Stimulated activated CD8-positive, alpha-beta memory T cell treated with anti-CD3 and anti-CD28 coated beads, Interleukin-4, amount 100 ng/mL, for 1 hour (primary cell): Measurements from ENCODE around the gene HELZ.
"Not testable (repeated sequence)": the region's sequence is repeated elsewhere in the genome, so short reads cannot be mapped to it uniquely, and the experiment has no call there.

Source experiments
- DNase-seq, 2 donors: peaks; one replicate each; pipeline ENCODE4 v3.0.0-alpha.2; 2020; ENCODE audit warnings: low read depth in 2 of 2, low spot score in 1 of 2

The HELZ gene

GRCh38 chr17:67124450-67125148 lies 120.4 kb downstream of the HELZ start:
- DNase-seq, result no peak

GRCh38 chr17:67123699-67124098 lies 121.3 kb downstream of the HELZ start:
- DNase-seq, result no peak

GRCh38 chr17:67121316-67121891 lies 123.6 kb downstream of the HELZ start:
- DNase-seq, result no peak

GRCh38 chr17:67119102-67119501 lies 125.9 kb downstream of the HELZ start:
- no peak for DNase-seq

- no peak for DNase-seq
These were observed 128.9 kb downstream of the HELZ start for GRCh38 chr17:67116045-67116575.

- no peak for DNase-seq
These were observed 129.6 kb downstream of the HELZ start for GRCh38 chr17:67115401-67115800.

- DNase-seq, result no peak
These were observed 131.5 kb downstream of the HELZ start for GRCh38 chr17:67113486-67113885.

GRCh38 chr17:67111808-67112207 lies 133.2 kb downstream of the HELZ start:
- no peak for DNase-seq

- DNase-seq, result no peak
These were observed 133.7 kb downstream of the HELZ start for GRCh38 chr17:67111327-67111726.

GRCh38 chr17:67110619-67111018 lies 134.4 kb downstream of the HELZ start:
- no peak for DNase-seq

- no peak for DNase-seq
These were observed 135.9 kb downstream of the HELZ start for GRCh38 chr17:67109111-67109510.

GRCh38 chr17:67107811-67108775 lies 136.9 kb downstream of the HELZ start:
- DNase-seq, result no peak

GRCh38 chr17:67107171-67107570 lies 137.8 kb downstream of the HELZ start:
- no peak for DNase-seq

- DNase-seq, result no peak
These were observed 139.8 kb downstream of the HELZ start for GRCh38 chr17:67105213-67105612.

GRCh38 chr17:67104641-67105040 lies 140.4 kb downstream of the HELZ start:
- not testable (repeated sequence) for DNase-seq

GRCh38 chr17:67098006-67098405 lies 147.0 kb downstream of the HELZ start:
- DNase-seq, result no peak

GRCh38 chr17:67096609-67097008 lies 148.4 kb downstream of the HELZ start:
- DNase-seq, result no peak

GRCh38 chr17:67095803-67096202 lies 149.2 kb downstream of the HELZ start:
- DNase-seq, result no peak

GRCh38 chr17:67095291-67095690 lies 149.7 kb downstream of the HELZ start:
- not testable (repeated sequence) for DNase-seq

- no peak for DNase-seq
These were observed 151.6 kb downstream of the HELZ start for GRCh38 chr17:67093348-67093747.

GRCh38 chr17:67092710-67093109 lies 152.3 kb downstream of the HELZ start:
- not testable (repeated sequence) for DNase-seq

GRCh38 chr17:67092291-67092690 lies 152.7 kb downstream of the HELZ start:
- DNase-seq, result no peak
